Urinary bladder (tissue), 4 donors: ENCODE results near the gene PADI1. TPM values are rescaled to one million over a fixed set of nuclear protein-coding genes. Genes with fewer than 3 reads are reported as not detected.

Experiments used
- DNase-seq: peaks from one replicate; pipeline ENCODE4 v3.0.0-alpha.2; 2015; ENCODE audit errors: extremely low spot score
- H3K27ac ChIP-seq: one replicate; pipeline ENCODE4 v1.5.1; 2013; ENCODE audit warnings: low read depth, mild to moderate bottlenecking, moderate library complexity
- H3K36me3 ChIP-seq: one replicate; pipeline ENCODE4 v1.6.1; 2013; ENCODE audit warnings: mild to moderate bottlenecking, moderate library complexity; ENCODE audit not compliant: insufficient read depth
- H3K4me1 ChIP-seq: one replicate; pipeline ENCODE4 v1.6.1; 2013; ENCODE audit warnings: mild to moderate bottlenecking, moderate library complexity; ENCODE audit not compliant: insufficient read depth
- H3K4me3 ChIP-seq: one replicate; pipeline ENCODE4 v1.5.1; 2013; ENCODE audit warnings: low read depth, low read length
- WGBS: extraction: QIAGEN DNeasy Blood & Tissue Kit; methylation state at CpG from one replicate; pipeline ENCODE4 v1.1.7; 2013; 5-methylcytosine and 5-hydroxymethylcytosine counted together
- polyA plus RNA-seq: library from polyadenylated mRNA; stranded (reverse); fragments of 200-250 nt; gene quantifications from one replicate; pipeline ENCODE4 v1.2.3, GENCODE V29; 2013
- small RNA-seq: library from RNA; depleted of rRNA; stranded (forward); fragments of <200 nt; gene quantifications from one replicate; pipeline ENCODE3, GENCODE V24; 2014
- total RNA-seq: library from RNA; depleted of rRNA; stranded (reverse); fragments of >200 nt; gene quantifications from one replicate; pipeline ENCODE4 v1.2.3, GENCODE V29; 2014
- donor health status: healthy with polysubstance abuse.
- donor health status: healthy.

Gene PADI1
- total and polyA plus RNA-seq, 2 donors: 0.16 to 0.18 TPM

DNA sequence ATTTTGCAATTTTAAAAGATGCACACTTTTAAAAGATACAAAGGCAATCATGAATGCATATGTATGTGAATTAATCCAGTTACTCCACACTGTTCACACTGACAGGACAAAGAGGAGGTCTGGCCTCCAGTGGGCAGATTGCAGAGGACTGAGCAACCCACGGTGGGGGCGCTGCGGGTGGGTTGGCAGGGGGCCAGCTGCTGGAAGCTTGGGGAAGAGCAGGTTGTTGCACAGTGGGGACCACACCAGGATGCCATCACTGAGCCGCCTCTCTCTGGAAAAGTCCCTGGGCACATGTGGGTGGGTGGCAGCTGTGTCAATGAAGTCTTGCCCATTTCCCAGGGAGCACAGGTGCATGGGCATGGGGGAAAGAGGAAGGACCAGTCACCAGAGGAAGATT is 90.4 kb downstream of the PADI1 start:
- 72% methylated on average over 4 of the region's 4 CpGs for WGBS
- H3K36me3 ChIP-seq: no peaks in the 10 kb centered on the region
- no peaks in the 10 kb centered on the region for H3K4me1 ChIP-seq
- no peak overlapping the region for H3K4me3 ChIP-seq
- DNase-seq: no peak
- no peak overlapping the region for H3K27ac ChIP-seq

Small RNA genes lying within 50 kb of the gene (small RNA-seq; reads per million reads assigned to genes)
- not detected for gene MIR3972

Other genes with a start within 250 kb of the PADI1 start
- 33.3 TPM for gene MFAP2, start 224.5 kb upstream of the PADI1 start, total RNA-seq
- 20.3 TPM for gene MFAP2, start 224.5 kb upstream of the PADI1 start, polyA plus RNA-seq
- 13.9 TPM for gene ATP13A2, start 193.2 kb upstream of the PADI1 start, total RNA-seq
- 23.6 TPM for gene ATP13A2, start 193.2 kb upstream of the PADI1 start, polyA plus RNA-seq
- gene SDHB, start 151.1 kb upstream of the PADI1 start, total RNA-seq: 84.1 TPM
- gene SDHB, start 151.1 kb upstream of the PADI1 start, polyA plus RNA-seq: 114 TPM
- gene PADI2, start 85.7 kb upstream of the PADI1 start, total RNA-seq: 5.6 TPM
- gene PADI2, start 85.7 kb upstream of the PADI1 start, polyA plus RNA-seq: 0.48 TPM
- 6.9 TPM for gene PADI3, start 44.0 kb downstream of the PADI1 start, total RNA-seq
- 11.6 TPM for gene PADI3, start 44.0 kb downstream of the PADI1 start, polyA plus RNA-seq
- gene PADI4, start 103.1 kb downstream of the PADI1 start, total RNA-seq: not detected
- gene PADI4, start 103.1 kb downstream of the PADI1 start, polyA plus RNA-seq: 0.10 TPM
- not detected for gene PADI6, start 167.1 kb downstream of the PADI1 start, total RNA-seq
- not detected for gene PADI6, start 167.1 kb downstream of the PADI1 start, polyA plus RNA-seq
- gene RCC2, start 234.5 kb downstream of the PADI1 start, total RNA-seq: 36.9 TPM
- 24.0 TPM for gene RCC2, start 234.5 kb downstream of the PADI1 start, polyA plus RNA-seq